ENCODE results near the gene ADAMTS19.
"Not testable (repeated sequence)": the region's sequence is repeated elsewhere in the genome, so short reads cannot be mapped to it uniquely, and the experiment has no call there.

Gene ADAMTS19

GRCh38 chr5:129584496-129584895 is 124.4 kb downstream of the ADAMTS19 start:
- not testable (repeated sequence) for DNase-seq (ENCODE audit: low read depth, low spot score)

GRCh38 chr5:129591508-129592160 is 131.5 kb downstream of the ADAMTS19 start:
- no peak for DNase-seq (ENCODE audit: low read depth, low spot score)

GRCh38 chr5:129593525-129593924 is 133.4 kb downstream of the ADAMTS19 start:
- DNase-seq (ENCODE audit: low read depth, low spot score), result no peak

GRCh38 chr5:129601576-129601975 is 141.5 kb downstream of the ADAMTS19 start:
- no peak for DNase-seq (ENCODE audit: low read depth, low spot score)

- DNase-seq (ENCODE audit: low read depth, low spot score), result no peak
Measured at GRCh38 chr5:129608350-129608749, 148.3 kb downstream of the ADAMTS19 start.

GRCh38 chr5:129609710-129610109 is 149.6 kb downstream of the ADAMTS19 start:
- DNase-seq (ENCODE audit: low read depth, low spot score), result no peak

- DNase-seq (ENCODE audit: low read depth, low spot score), result no peak
Measured at GRCh38 chr5:129616517-129616916, 156.4 kb downstream of the ADAMTS19 start.

GRCh38 chr5:129617206-129617605 is 157.1 kb downstream of the ADAMTS19 start:
- DNase-seq (ENCODE audit: low read depth, low spot score), result no peak

- DNase-seq (ENCODE audit: low read depth, low spot score), result no peak
Measured at GRCh38 chr5:129619782-129620181, 159.7 kb downstream of the ADAMTS19 start.

- DNase-seq (ENCODE audit: low read depth, low spot score), result no peak
Measured at GRCh38 chr5:129622531-129622930, 162.4 kb downstream of the ADAMTS19 start.

GRCh38 chr5:129629575-129629974 is 169.5 kb downstream of the ADAMTS19 start:
- no peak for DNase-seq (ENCODE audit: low read depth, low spot score)

GRCh38 chr5:129630101-129630500 is 170.0 kb downstream of the ADAMTS19 start:
- no peak for DNase-seq (ENCODE audit: low read depth, low spot score)

GRCh38 chr5:129631961-129632360 is 171.9 kb downstream of the ADAMTS19 start:
- DNase-seq (ENCODE audit: low read depth, low spot score), result no peak

- DNase-seq (ENCODE audit: low read depth, low spot score), result not testable (repeated sequence)
Measured at GRCh38 chr5:129637501-129637900, 177.4 kb downstream of the ADAMTS19 start.

GRCh38 chr5:129639331-129639730 is 179.2 kb downstream of the ADAMTS19 start:
- DNase-seq (ENCODE audit: low read depth, low spot score), result no peak

GRCh38 chr5:129652349-129653056 is 192.4 kb downstream of the ADAMTS19 start:
- DNase-seq (ENCODE audit: low read depth, low spot score), result no peak

GRCh38 chr5:129653057-129653375 is 192.9 kb downstream of the ADAMTS19 start:
- DNase-seq (ENCODE audit: low read depth, low spot score), result no peak

- DNase-seq (ENCODE audit: low read depth, low spot score), result no peak
Measured at GRCh38 chr5:129653442-129653841, 193.3 kb downstream of the ADAMTS19 start.

GRCh38 chr5:129656952-129657351 is 196.9 kb downstream of the ADAMTS19 start:
- DNase-seq (ENCODE audit: low read depth, low spot score), result no peak

- no peak for DNase-seq (ENCODE audit: low read depth, low spot score)
Measured at GRCh38 chr5:129658801-129659200, 198.7 kb downstream of the ADAMTS19 start.

- no peak for DNase-seq (ENCODE audit: low read depth, low spot score)
Measured at GRCh38 chr5:129661366-129662035, 201.4 kb downstream of the ADAMTS19 start.

- no peak for DNase-seq (ENCODE audit: low read depth, low spot score)
Measured at GRCh38 chr5:129664336-129664937, 204.3 kb downstream of the ADAMTS19 start.

Data from activated naive CD8-positive, alpha-beta T cell treated with anti-CD3 and anti-CD28 coated beads, Interleukin-2, amount 50 U/mL, for 16 hours (primary cell).